ENCODE data around the gene SYTL4. TPM values are rescaled to one million over a fixed set of nuclear protein-coding genes. Genes with fewer than 3 reads are reported as not detected.

Gene SYTL4
- total RNA-seq, 1 experiment from 2014 or later = 23.4 TPM

DNA sequence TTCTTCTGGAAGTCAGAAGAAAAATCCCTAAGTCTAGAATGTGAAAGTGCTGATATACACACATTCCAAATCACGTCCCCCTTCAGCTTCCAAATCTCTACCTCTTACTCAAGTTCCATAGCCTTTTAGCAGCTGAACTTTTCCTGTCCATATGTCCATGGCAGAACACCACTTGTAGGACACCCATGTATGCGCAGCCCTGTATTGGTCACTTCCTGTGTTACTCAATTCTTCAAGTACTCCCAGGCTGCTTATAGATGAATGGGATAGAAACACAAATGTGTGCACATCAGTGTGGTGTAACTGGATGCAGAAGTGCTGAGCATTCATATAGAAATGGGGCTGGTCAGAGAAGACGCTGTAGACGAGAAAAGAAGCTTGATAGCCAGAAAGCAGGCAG is 69.1 kb downstream of the SYTL4 start:
- Histone ChIP-seq H3K4me3 (no peak overlapping the region), H2AFZ (no peak overlapping the region), H3K79me2 (ENCODE audit: low read depth) (0 out of 2 replicates have a peak, but pooled peaks cover 5% of the 10 kb centered on the region), H3K4me1 (replicated peaks; ENCODE audit: insufficient read depth) (peaks cover 14% of the 10 kb centered on the region; the same call in 1 of the 2 replicates), H4K20me1 (ENCODE audit: insufficient read depth) (no peaks in the 10 kb centered on the region), H3F3A (ENCODE audit: insufficient read depth, low read depth) (no peaks in the 10 kb centered on the region), H3K36me3 (ENCODE audit: low read depth) (no peaks in the 10 kb centered on the region; the same call in 1 of the 2 replicates), H3K27ac (no peak overlapping the region), H3K9me2 (ENCODE audit: insufficient read depth) (no peaks in the 10 kb centered on the region), H3K9me3 (ENCODE audit: insufficient read depth, low read depth) (no peaks in the 10 kb centered on the region), H3K27me3 (ENCODE audit: insufficient read depth, low read depth) (no peaks in the 10 kb centered on the region), H3K4me2 (no peak overlapping the region)
- TF ChIP-seq, protein P1, sequence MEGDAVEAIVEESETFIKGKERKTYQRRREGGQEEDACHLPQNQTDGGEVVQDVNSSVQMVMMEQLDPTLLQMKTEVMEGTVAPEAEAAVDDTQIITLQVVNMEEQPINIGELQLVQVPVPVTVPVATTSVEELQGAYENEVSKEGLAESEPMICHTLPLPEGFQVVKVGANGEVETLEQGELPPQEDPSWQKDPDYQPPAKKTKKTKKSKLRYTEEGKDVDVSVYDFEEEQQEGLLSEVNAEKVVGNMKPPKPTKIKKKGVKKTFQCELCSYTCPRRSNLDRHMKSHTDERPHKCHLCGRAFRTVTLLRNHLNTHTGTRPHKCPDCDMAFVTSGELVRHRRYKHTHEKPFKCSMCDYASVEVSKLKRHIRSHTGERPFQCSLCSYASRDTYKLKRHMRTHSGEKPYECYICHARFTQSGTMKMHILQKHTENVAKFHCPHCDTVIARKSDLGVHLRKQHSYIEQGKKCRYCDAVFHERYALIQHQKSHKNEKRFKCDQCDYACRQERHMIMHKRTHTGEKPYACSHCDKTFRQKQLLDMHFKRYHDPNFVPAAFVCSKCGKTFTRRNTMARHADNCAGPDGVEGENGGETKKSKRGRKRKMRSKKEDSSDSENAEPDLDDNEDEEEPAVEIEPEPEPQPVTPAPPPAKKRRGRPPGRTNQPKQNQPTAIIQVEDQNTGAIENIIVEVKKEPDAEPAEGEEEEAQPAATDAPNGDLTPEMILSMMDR (conservative IDR thresholded peaks at IDR 0.05) = no peak
- TF ChIP-seq EZH2 (IDR thresholded peaks at IDR 0.05; ENCODE audit: low read depth) = no peak
- no peak for DNase-seq
- no TSS peak for BruUV-seq (replicated peaks)
- POLR2A ChIA-PET (ENCODE audit: unreplicated experiment) = no interaction called here
- intact Hi-C loops (cut with micrococcal nuclease; ENCODE audit: unreplicated experiment) = loop anchor here (5.0 kb wide), 1 partner anchor 45 kb away; no protein-coding TSS in a partner anchor
- CTCF ChIA-PET = no interaction called here

DNA sequence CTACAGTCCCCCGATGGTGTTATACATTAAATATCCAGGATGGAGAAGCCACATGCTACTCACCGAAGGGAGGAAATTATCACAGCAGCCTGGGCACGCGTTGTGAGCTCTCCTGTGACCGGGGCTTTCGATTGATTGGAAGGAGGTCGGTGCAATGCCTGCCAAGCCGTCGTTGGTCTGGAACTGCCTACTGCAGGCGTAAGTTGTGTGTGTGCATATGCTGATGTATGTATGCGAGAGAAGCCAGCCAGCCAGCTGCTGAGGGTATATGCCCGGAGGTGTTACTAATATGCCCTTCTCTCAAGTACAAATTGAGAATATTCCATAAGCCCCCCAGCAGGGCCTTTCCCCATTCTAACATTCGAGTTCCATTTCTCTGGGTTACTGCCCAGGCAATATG is 69.8 kb downstream of the SYTL4 start:
- POLR2A ChIA-PET (ENCODE audit: unreplicated experiment) = interaction anchor here (0.6 kb wide), 1 partner anchor 13 kb away, joined by 4 read pairs; no protein-coding TSS in a partner anchor
- CTCF ChIA-PET = no interaction called here
- H3K27ac ChIP-seq = no peak overlapping the region

DNA sequence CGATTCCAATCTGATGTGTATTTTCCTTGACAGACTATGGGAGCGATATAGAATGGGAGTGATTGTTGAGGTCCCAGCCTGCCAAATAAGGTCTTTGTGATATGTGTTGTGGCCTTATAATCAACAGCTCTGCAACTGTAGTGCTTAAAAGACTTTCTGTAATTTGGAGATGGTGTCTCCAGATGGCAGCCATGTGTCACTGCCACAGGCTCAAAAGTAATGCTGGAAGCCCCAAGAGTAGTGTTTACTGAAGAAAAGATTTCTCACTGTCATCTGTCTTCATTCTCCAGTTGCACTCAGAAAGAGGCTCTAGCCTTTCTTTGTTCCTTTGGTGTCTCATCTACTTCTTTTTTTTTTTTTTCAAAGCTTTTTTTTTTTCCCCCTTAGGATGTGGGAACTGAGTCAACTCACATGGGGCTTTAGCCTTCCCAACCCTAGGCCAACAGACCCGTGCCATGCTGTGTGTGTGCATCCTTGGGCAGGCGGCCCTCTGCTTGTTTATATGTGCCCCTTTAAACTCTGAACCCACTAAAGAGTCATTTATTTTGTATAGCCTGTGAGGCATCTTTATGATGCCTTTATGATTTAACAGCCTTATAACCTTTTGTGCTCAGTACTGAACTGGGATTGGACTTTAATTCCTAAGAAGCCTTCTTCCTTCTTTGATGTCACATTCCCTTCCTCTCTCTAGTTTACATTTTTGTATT is 72.3 kb downstream of the SYTL4 start:
- H3K79me2 ChIP-seq (ENCODE audit: low read depth) = 0 out of 2 replicates have a peak, but pooled peaks cover 6% of the 10 kb centered on the region
- POLR2A ChIA-PET (ENCODE audit: unreplicated experiment) = no interaction called here
- intact Hi-C loops (cut with micrococcal nuclease; ENCODE audit: unreplicated experiment) = loop anchor here (5.0 kb wide), 1 partner anchor 42 kb away; no protein-coding TSS in a partner anchor
- no peaks in the 10 kb centered on the region for H4K20me1 ChIP-seq (ENCODE audit: insufficient read depth)
- H3K27ac ChIP-seq = no peak overlapping the region
- H3K36me3 ChIP-seq (ENCODE audit: low read depth) = no peaks in the 10 kb centered on the region
- H3K4me3 ChIP-seq = no peak overlapping the region
- no peaks in the 10 kb centered on the region for H3K9me3 ChIP-seq (ENCODE audit: insufficient read depth, low read depth)
- CTCF ChIA-PET = interaction anchor here (0.6 kb wide), 2 partner anchors 164 to 213 kb away, joined by 3 to 5 read pairs; no protein-coding TSS in a partner anchor
- TF ChIP-seq, protein P1 (conservative IDR thresholded peaks at IDR 0.05) = no peak
- no peak for TF ChIP-seq EZH2 (IDR thresholded peaks at IDR 0.05; ENCODE audit: low read depth)
- no peak overlapping the region for H2AFZ ChIP-seq
- H3K4me1 ChIP-seq (replicated peaks; ENCODE audit: insufficient read depth) = peaks cover 14% of the 10 kb centered on the region; the same call in 1 of the 2 replicates
- BruUV-seq (replicated peaks) = no TSS peak
- no peaks in the 10 kb centered on the region for H3F3A ChIP-seq (ENCODE audit: insufficient read depth, low read depth)
- no peaks in the 10 kb centered on the region for H3K27me3 ChIP-seq (ENCODE audit: insufficient read depth, low read depth)
- no peak overlapping the region for H3K4me2 ChIP-seq
- no peaks in the 10 kb centered on the region for H3K9me2 ChIP-seq (ENCODE audit: insufficient read depth)
- no peak for DNase-seq

More for the DNA sequence above, 69.8 kb downstream of the SYTL4 start:
- Histone ChIP-seq H3K9me2 (ENCODE audit: insufficient read depth) (no peaks in the 10 kb centered on the region), H2AFZ (no peak overlapping the region), H3K9me3 (ENCODE audit: insufficient read depth, low read depth) (no peaks in the 10 kb centered on the region), H3K36me3 (ENCODE audit: low read depth) (no peaks in the 10 kb centered on the region; the same call in 1 of the 2 replicates), H3K27me3 (ENCODE audit: insufficient read depth, low read depth) (no peaks in the 10 kb centered on the region), H3K4me1 (replicated peaks; ENCODE audit: insufficient read depth) (peaks cover 14% of the 10 kb centered on the region; the same call in 1 of the 2 replicates), H3K79me2 (ENCODE audit: low read depth) (0 out of 2 replicates have a peak, but pooled peaks cover 6% of the 10 kb centered on the region), H3F3A (ENCODE audit: insufficient read depth, low read depth) (no peaks in the 10 kb centered on the region), H4K20me1 (ENCODE audit: insufficient read depth) (no peaks in the 10 kb centered on the region), H3K4me2 (no peak overlapping the region), H3K4me3 (no peak overlapping the region)
- DNase-seq = no peak
- intact Hi-C loops (cut with micrococcal nuclease; ENCODE audit: unreplicated experiment) = loop anchor here (5.0 kb wide), 1 partner anchor 45 kb away; no protein-coding TSS in a partner anchor
- TF ChIP-seq, protein P1 (conservative IDR thresholded peaks at IDR 0.05) = no peak
- no peak for TF ChIP-seq EZH2 (IDR thresholded peaks at IDR 0.05; ENCODE audit: low read depth)
- BruUV-seq (replicated peaks) = no TSS peak
